SK-N-DZ (cell line): ENCODE results near the gene MSI2.

Experiments used
- DNase-seq: peaks from one replicate; pipeline ENCODE4 v3.0.0-alpha.2; 2015; ENCODE audit warnings: low spot score

Gene MSI2

GRCh38 chr17:57593739-57594462 lies 337.6 kb downstream of the MSI2 start:
- no peak for DNase-seq

- DNase-seq, result no peak
These were observed 338.4 kb downstream of the MSI2 start for GRCh38 chr17:57594767-57595166.

- no peak for DNase-seq
These were observed 339.1 kb downstream of the MSI2 start for GRCh38 chr17:57595426-57595825.

GRCh38 chr17:57595947-57596695 lies 339.8 kb downstream of the MSI2 start:
- DNase-seq, result no peak

- DNase-seq, result no peak
These were observed 340.8 kb downstream of the MSI2 start for GRCh38 chr17:57597101-57597500.

GRCh38 chr17:57597531-57598453 lies 341.5 kb downstream of the MSI2 start:
- DNase-seq, result peak; percentile 87

GRCh38 chr17:57599271-57600045 lies 343.1 kb downstream of the MSI2 start:
- DNase-seq, result no peak

- DNase-seq, result no peak
These were observed 343.8 kb downstream of the MSI2 start for GRCh38 chr17:57600074-57600473.

GRCh38 chr17:57601143-57601735 lies 344.9 kb downstream of the MSI2 start:
- no peak for DNase-seq

GRCh38 chr17:57602896-57603295 lies 346.6 kb downstream of the MSI2 start:
- DNase-seq, result no peak

GRCh38 chr17:57603546-57603945 lies 347.2 kb downstream of the MSI2 start:
- DNase-seq, result no peak

GRCh38 chr17:57603978-57604377 lies 347.7 kb downstream of the MSI2 start:
- DNase-seq, result no peak

- peak; percentile 64 for DNase-seq
These were observed 348.7 kb downstream of the MSI2 start for GRCh38 chr17:57604771-57605674.

- DNase-seq, result no peak
These were observed 349.4 kb downstream of the MSI2 start for GRCh38 chr17:57605675-57606105.

- no peak for DNase-seq
These were observed 350.0 kb downstream of the MSI2 start for GRCh38 chr17:57606111-57606875.

GRCh38 chr17:57607553-57608120 lies 351.3 kb downstream of the MSI2 start:
- DNase-seq, result no peak

- no peak for DNase-seq
These were observed 352.2 kb downstream of the MSI2 start for GRCh38 chr17:57608369-57609124.
